Tibial artery (tissue), 4 donors: Measurements from ENCODE around the gene DLGAP1.
A peak's percentile ranks its signal among the peaks of the same experiment; 100 is the strongest.

ENCODE experiments used
- DNase-seq, 2 donors: peaks; one replicate each; pipeline ENCODE4 v3.0.0-alpha.2; 2019
- H3K27ac ChIP-seq, 2 donors: fragments of 200-600 bp; sonication (generic) in 1 of 2; 1 replicate in 1 of 2; 2 replicates in 1 of 2; pipeline ENCODE4 v1.5.1; 2018 to 2019; ENCODE audit warnings: mild to moderate bottlenecking in 1 of 2
- H3K27me3 ChIP-seq, 2 donors: fragments of 200-600 bp; sonication (generic) in 1 of 2; one replicate each; pipeline versions ENCODE4 v1.5.1 to v1.6.0; 2016 to 2019
- H3K36me3 ChIP-seq, 3 donors: fragments of 200-600 bp; sonication (generic) in 2 of 3; one replicate each; pipeline ENCODE4 v1.5.1; 2016 to 2019; ENCODE audit warnings: mild to moderate bottlenecking in 2 of 3
- H3K4me1 ChIP-seq, 4 donors: fragments of 200-600 bp; sonication (generic) in 2 of 4; 1 replicate in 3 of 4; 2 replicates in 1 of 4; pipeline ENCODE4 v1.5.1; 2016 to 2019
- H3K4me3 ChIP-seq, 2 donors: fragments of 200-600 bp; sonication (generic) in 1 of 2; 1 replicate in 1 of 2; 2 replicates in 1 of 2; pipeline ENCODE4 v1.5.1; 2018 to 2019; ENCODE audit warnings: mild to moderate bottlenecking in 2 of 2
- H3K9me3 ChIP-seq, 3 donors: fragments of 200-600 bp; sonication (generic) in 1 of 3; one replicate each; pipeline ENCODE4 v1.5.1; 2016 to 2019
- intact Hi-C: fragments of 100-400 bp; cut with DNase I; formaldehyde crosslinking; loops from one replicate; pipeline ENCODE4 v1.15.0; 2023; ENCODE audit warnings: low total_unique reads
- TF ChIP-seq, protein P1 (sequence below), 2 experiments: fragments of 200-600 bp in 1 of 2; fragments of 450-650 bp in 1 of 2; IDR thresholded peaks; one replicate each; pipeline ENCODE4 v1.5.1; 2017 to 2019; ENCODE audit warnings: antibody characterized with exemption in 2 of 2, mild to moderate bottlenecking in 1 of 2, moderate library complexity in 1 of 2

The DLGAP1 gene

DNA sequence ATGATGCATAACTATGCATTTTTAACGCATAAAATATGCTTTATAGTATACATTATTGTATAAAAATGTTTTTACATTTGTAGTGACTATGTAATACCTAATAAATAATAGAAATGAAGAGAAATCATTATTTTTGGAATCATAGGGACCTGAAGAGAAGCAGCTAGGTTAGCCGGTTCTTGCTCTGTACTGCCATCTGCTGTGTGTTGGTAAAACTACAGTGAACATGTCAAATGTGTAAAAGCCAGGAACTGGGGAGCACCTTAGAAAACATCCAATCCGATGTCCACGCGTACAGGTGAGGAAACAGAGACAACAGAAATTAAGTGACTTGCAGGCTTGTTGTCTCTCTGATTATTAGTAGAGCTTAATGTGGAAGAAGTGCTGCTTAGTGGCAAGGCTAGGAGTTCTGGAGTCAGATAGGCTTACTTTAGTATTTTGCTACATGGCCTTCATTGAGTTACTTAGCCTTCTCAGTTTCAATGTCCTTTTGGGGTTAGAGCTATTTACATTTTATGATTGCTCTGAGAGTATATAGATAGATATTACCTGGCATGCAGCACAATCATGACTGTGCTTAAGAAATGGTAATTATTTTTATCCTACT, 386.5 kb downstream of the DLGAP1 start:
- DNase-seq, result no peak
- peaks cover 0 to 4% (median 4%) of the 10 kb centered on the region in 3 donors for H3K9me3 ChIP-seq
- TF ChIP-seq, protein P1, sequence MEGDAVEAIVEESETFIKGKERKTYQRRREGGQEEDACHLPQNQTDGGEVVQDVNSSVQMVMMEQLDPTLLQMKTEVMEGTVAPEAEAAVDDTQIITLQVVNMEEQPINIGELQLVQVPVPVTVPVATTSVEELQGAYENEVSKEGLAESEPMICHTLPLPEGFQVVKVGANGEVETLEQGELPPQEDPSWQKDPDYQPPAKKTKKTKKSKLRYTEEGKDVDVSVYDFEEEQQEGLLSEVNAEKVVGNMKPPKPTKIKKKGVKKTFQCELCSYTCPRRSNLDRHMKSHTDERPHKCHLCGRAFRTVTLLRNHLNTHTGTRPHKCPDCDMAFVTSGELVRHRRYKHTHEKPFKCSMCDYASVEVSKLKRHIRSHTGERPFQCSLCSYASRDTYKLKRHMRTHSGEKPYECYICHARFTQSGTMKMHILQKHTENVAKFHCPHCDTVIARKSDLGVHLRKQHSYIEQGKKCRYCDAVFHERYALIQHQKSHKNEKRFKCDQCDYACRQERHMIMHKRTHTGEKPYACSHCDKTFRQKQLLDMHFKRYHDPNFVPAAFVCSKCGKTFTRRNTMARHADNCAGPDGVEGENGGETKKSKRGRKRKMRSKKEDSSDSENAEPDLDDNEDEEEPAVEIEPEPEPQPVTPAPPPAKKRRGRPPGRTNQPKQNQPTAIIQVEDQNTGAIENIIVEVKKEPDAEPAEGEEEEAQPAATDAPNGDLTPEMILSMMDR (IDR thresholded peaks at IDR 0.05), result peak; percentile 53 to 73
- no peaks in the 10 kb centered on the region for H3K27me3 ChIP-seq
- no peak overlapping the region for H3K27ac ChIP-seq
- no peaks in the 10 kb centered on the region for H3K4me1 ChIP-seq
- H3K36me3 ChIP-seq, result no peaks in the 10 kb centered on the region
- H3K4me3 ChIP-seq, result no peak overlapping the region
- intact Hi-C loops, result no loop called here

DNA sequence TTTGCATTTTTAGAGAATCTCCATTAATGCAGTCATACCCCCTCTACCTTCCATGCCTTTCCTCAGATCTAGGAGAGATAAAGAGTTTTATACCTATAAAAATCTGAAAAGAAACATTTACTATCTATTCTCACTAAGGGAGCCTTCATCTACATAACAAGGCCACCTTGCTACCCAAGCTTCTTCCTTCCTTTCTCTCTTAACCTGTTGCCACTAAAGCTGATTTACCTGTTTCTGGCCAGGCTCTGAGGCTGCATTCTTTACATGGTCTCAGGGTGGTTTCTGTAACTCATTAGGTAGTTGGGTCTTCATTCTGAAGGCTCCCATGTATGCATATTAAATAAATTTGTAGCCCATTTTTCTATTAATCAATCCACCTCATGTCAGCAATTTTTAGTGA, 391.6 kb downstream of the DLGAP1 start:
- Histone ChIP-seq H3K27me3 (no peaks in the 10 kb centered on the region), H3K9me3 (peaks cover 0 to 4% (median 4%) of the 10 kb centered on the region in 3 donors), H3K4me3 (no peak overlapping the region), H3K4me1 (no peaks in the 10 kb centered on the region), H3K36me3 (no peaks in the 10 kb centered on the region), H3K27ac (no peak overlapping the region)
- DNase-seq, result no peak
- TF ChIP-seq, protein P1 (IDR thresholded peaks at IDR 0.05), result no peak
- intact Hi-C loops, result no loop called here

DNA sequence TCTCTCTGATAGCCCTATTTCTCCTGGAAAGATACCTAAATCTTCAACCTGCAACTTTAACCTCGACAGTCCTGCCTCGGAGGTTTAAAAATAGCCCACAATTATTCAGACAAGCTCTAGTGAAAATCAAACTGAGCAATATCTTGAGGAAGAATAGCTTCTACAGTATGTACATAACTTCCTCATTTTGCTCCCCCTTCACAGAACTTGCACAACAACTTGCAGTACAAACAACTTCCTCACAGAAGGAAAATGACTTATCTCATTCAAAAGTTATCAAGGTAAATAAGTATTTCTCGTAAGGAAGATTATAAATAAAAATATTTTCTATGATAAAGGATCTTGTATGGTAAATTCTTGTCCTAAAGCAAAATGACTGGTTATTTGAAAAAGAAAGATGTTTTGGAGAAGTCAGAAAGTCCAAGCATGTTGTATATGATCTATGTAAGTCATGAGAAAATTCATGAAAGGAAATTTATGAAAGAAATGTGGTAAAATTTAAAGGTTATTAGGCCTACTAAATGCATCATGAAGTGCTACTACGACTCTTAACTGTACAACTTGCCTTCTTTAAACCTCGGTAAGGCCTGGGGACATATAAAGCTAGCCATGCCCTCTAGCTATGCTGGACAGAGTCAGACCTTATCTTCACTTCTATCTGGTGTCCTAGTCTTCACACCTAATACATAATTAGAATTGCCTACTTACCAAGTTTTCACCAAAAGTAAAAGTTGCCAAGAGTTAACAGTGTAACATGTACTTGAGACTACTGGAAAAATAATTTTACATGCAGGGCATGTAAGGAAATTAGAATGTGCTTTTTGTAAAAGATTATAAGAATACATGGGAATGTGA, 394.5 kb downstream of the DLGAP1 start:
- no peak overlapping the region for H3K27ac ChIP-seq
- H3K9me3 ChIP-seq, result peaks cover 0 to under 1% (median under 1%) of the 10 kb centered on the region in 3 donors
- intact Hi-C loops, result no loop called here
- H3K4me1 ChIP-seq, result no peaks in the 10 kb centered on the region
- no peaks in the 10 kb centered on the region for H3K36me3 ChIP-seq
- H3K27me3 ChIP-seq, result no peaks in the 10 kb centered on the region
- TF ChIP-seq, protein P1 (IDR thresholded peaks at IDR 0.05), result no peak
- DNase-seq, result no peak
- no peak overlapping the region for H3K4me3 ChIP-seq

DNA sequence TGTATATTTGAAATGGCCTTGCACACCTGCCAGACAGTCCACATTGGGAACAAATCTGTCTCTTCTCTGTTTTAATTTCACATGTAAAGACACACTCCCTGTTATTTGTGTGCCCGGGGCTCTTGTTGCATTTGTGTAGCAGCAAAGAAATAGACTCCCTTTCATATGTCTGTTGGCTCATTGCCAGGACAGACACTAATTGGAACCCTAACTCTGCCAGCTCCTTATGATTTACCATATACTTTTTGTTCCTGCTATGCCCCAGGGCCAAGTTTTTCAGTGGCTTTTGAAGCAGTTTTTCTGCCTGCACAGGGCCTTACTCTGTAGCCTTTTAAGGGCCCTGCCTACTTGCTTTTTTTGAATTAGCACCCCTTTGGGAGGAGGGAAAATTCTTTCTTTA, 396.9 kb downstream of the DLGAP1 start:
- H3K4me3 ChIP-seq, result no peak overlapping the region
- DNase-seq, result no peak
- intact Hi-C loops, result no loop called here
- no peaks in the 10 kb centered on the region for H3K9me3 ChIP-seq
- no peaks in the 10 kb centered on the region for H3K4me1 ChIP-seq
- TF ChIP-seq, protein P1 (IDR thresholded peaks at IDR 0.05), result no peak
- no peaks in the 10 kb centered on the region for H3K36me3 ChIP-seq
- no peak overlapping the region for H3K27ac ChIP-seq
- no peaks in the 10 kb centered on the region for H3K27me3 ChIP-seq

DNA sequence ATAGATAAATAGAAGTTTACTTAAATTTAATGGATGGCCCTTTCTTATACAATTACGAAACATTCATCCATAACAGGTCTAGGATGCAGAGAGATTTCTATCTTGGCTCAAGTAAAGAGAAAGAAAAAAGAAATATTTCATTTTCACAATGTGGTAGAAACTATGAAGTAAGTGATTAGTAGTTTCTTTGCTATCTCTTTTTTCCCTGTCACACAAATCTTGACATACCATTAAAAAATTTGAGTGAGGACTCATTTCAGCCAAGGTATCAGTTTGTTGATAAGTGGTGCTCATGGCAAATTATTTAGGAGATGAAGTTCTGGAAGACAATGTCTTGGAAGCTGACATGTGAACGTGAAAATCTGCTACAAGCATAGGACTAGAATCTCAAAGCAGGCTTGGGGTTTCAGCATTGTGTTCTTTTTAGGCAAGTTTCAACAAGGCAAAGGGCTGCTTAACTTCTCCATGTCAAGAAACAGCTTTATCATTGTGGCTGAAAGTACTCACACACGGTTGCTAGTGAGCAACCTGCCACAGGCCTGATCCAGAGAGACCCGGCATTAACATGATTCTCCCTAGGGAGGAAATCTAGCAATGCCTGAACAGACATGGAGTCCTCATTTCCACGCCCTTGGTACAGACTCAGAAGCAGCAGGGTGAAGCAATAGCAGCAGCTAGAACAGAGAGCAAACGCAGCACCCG, 414.6 kb downstream of the DLGAP1 start:
- Histone ChIP-seq H3K4me1 (no peaks in the 10 kb centered on the region), H3K27ac (no peak overlapping the region), H3K9me3 (no peaks in the 10 kb centered on the region), H3K27me3 (no peaks in the 10 kb centered on the region), H3K36me3 (no peaks in the 10 kb centered on the region), H3K4me3 (no peak overlapping the region)
- TF ChIP-seq, protein P1 (IDR thresholded peaks at IDR 0.05), result no peak
- intact Hi-C loops, result no loop called here
- no peak for DNase-seq
